ENCODE results near the gene ZBTB12.

- TF ChIP-seq EZH2 (IDR thresholded peaks at IDR 0.05; ENCODE audit: borderline replicate concordance): no peak
- no peak for TF ChIP-seq CTCF (IDR thresholded peaks at IDR 0.05; ENCODE audit: poor library complexity)
- TF ChIP-seq EZH2phosphoT487 (IDR thresholded peaks at IDR 0.05; ENCODE audit: low read depth, severe bottlenecking, unreplicated experiment): no peak
Observed at GRCh38 chr6:31892821-31893220, 9.1 kb downstream of the ZBTB12 start.

Measured in hepatocyte (in vitro differentiated cells).